Measurements from ENCODE around the gene PARN. TPM values are rescaled to one million over a fixed set of nuclear protein-coding genes. Genes with fewer than 3 reads are reported as not detected.
"Not testable (repeated sequence)": the region's sequence is repeated elsewhere in the genome, so short reads cannot be mapped to it uniquely, and the experiment has no call there.

Gene PARN
- total and polyA plus RNA-seq, 8 donors = 8.3 to 19.6 (median 14.1) TPM

DNA sequence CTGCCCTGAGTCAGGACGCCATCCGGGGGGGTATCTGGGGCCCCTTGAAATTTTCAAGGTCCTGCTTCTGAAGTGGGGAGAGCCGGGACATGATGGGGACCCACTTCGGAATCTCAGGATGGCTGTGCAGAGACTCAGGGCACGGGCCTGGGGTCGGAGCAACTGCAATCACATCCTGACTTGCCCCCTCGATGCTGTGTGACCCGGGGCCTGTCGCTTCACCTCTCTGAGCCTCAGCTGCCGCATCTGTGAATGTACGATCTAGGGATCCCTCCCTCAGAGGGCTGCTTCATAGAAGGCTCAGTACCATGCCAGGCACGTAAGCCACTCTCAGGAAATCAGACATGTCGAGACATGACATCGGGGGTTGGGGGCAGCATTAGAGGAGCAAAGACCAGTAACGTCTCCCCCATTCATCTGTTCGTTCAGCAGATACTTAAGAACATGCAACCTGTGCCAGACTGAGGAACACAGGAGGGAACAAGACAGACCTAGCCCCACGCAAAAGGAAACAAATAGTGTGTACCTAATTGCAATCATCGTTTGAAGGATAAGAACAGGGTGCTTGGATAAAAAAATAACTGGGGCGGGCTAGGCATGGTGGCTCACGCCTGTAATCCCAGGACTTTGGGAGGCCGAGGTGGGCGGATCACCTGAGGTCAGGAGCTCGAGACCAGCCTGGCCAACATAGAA, 229.6 kb downstream of the PARN start:
- no peak for ATAC-seq
- H3K4me3 ChIP-seq = no peak overlapping the region
- no peaks in the 10 kb centered on the region for H3K9me3 ChIP-seq
- FAIRE-seq = no peak
- WGBS, 2 donors = 85 to 86% methylated on average over 23 of the region's 23 CpGs
- no peak overlapping the region for H3K27ac ChIP-seq
- H3K27me3 ChIP-seq = no peaks in the 10 kb centered on the region
- TF ChIP-seq, protein P1, sequence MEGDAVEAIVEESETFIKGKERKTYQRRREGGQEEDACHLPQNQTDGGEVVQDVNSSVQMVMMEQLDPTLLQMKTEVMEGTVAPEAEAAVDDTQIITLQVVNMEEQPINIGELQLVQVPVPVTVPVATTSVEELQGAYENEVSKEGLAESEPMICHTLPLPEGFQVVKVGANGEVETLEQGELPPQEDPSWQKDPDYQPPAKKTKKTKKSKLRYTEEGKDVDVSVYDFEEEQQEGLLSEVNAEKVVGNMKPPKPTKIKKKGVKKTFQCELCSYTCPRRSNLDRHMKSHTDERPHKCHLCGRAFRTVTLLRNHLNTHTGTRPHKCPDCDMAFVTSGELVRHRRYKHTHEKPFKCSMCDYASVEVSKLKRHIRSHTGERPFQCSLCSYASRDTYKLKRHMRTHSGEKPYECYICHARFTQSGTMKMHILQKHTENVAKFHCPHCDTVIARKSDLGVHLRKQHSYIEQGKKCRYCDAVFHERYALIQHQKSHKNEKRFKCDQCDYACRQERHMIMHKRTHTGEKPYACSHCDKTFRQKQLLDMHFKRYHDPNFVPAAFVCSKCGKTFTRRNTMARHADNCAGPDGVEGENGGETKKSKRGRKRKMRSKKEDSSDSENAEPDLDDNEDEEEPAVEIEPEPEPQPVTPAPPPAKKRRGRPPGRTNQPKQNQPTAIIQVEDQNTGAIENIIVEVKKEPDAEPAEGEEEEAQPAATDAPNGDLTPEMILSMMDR (IDR thresholded peaks at IDR 0.05) = no peak
- intact Hi-C loops (cut with DNase I) = no loop called here
- no peaks in the 10 kb centered on the region for H3K36me3 ChIP-seq
- H3K4me1 ChIP-seq = no peaks in the 10 kb centered on the region
- DNase-seq = no peak

DNA sequence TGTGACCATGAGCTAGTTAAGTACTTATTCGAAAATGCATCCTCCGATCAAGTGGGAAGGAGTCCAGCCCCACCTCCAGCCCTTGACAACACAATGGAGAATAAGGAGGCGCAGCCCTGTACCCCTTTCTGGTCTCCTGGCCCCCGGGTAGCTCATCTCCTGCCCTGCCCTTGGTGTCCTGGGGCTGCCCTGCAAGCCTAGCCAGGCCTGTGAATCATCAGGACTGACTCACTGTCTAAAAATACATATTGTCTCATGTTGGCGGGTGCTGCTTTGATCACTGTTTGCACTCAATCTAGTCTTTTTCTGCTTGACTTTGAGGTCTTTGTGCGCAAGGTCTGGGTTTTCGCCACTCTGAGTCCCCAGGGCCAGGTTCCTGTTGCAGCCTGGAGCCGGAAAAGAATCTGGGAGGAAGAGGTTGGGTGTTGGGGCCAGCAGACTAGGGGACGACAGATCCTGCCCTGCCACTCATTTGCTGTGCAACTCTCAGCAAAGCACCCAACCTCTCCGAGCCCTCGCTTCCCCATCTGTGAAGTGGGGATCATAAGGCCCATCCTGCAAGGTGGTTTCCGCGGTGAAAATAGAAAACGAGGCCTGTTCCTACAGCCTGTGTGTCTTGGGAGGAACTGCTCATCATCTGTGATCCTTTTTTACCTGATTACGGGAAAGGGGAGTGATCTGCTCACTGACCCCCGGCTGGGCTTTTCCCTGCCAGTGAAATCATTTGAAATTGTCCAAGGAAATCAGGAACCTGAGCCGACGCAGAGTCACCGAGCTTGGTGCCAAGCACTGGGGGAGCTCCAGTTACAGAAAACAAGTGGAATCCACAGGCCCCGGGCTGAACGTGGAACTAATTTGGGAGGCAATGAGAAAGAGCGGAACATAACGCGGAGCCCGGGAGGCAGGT, 230.4 kb downstream of the PARN start:
- Histone ChIP-seq H3K36me3 (no peaks in the 10 kb centered on the region), H3K27me3 (no peaks in the 10 kb centered on the region), H3K27ac (no peak overlapping the region), H3K4me3 (no peak overlapping the region), H3K4me1 (no peaks in the 10 kb centered on the region), H3K9me3 (no peaks in the 10 kb centered on the region)
- WGBS, 2 donors = 82 to 84% methylated on average over 25 of the region's 25 CpGs
- TF ChIP-seq, protein P1 (IDR thresholded peaks at IDR 0.05) = no peak
- DNase-seq (no peak), FAIRE-seq (no peak), ATAC-seq (peak in 3 of 4 donors; percentile 65 to 88 (median 79))
- intact Hi-C loops (cut with DNase I) = no loop called here

DNA sequence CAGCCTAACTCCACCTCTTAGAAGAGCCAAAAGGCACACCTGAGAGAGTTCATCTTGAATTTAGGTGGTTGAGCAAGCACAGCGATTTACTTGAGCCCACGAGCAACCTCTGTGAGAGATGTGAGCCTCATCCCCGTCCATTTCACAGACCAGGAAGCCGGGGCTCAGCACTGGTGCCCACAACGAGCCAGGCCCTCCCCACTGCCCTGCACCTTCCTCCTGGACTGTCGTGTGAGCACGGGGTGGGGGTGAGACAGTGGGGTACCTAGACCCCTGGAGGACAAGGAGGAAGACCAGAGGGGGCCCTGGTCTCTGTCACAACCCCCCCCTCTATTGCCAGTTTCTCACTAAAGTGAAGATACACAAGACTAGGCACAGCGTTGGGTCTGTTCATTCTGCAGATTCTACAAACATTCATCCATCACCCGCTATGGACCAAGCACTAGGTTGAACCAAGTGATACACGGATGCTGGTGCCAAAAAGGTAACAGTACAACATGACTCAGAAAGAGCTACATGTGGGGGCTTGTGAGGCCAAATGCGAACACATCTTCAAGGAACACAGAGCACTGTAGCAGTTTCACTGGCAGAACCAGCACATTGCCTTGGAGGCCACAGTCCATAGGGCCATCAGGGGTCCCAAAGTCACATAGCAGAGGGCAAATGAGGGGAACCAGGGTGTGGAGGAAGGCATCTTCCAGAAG, 231.9 kb downstream of the PARN start:
- Histone ChIP-seq H3K4me3 (no peak overlapping the region), H3K4me1 (no peaks in the 10 kb centered on the region), H3K27me3 (no peaks in the 10 kb centered on the region), H3K9me3 (no peaks in the 10 kb centered on the region), H3K36me3 (no peaks in the 10 kb centered on the region), H3K27ac (no peak overlapping the region)
- no peak for FAIRE-seq
- intact Hi-C loops (cut with DNase I) = no loop called here
- DNase-seq = no peak
- no peak for ATAC-seq
- 86 to 93% methylated on average over 11 of the region's 11 CpGs for WGBS, 2 donors
- TF ChIP-seq, protein P1 (IDR thresholded peaks at IDR 0.05) = no peak

DNA sequence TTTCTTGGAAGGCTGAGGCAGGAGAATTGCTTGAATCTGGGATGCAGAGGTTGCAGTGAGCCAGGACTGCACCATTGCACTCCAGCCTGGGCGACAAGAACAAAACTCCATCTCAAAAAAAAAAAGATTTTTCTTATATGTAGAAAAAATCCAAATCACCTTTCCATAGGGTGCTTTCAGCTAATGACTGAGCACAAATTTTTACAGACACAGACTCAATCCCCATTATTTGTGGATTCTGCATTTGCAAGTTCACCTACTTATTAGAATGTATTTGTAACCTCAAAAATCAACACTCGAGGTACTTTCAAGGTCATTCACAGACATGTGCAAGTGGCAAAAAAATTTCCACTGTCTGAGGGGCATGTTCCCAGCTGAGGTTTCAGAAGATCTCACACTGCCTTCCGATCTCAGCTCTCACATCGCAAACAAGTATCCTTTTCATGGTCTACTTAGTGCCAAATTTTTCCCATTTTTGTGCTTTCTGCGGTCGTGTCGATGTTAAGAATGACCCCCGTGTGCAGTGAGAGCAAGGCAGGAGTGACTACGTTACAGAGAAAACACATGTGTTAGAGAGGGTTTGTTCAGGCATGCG, 234.3 kb downstream of the PARN start:
- H3K27me3 ChIP-seq; H3K27ac ChIP-seq; DNase-seq; H3K36me3 ChIP-seq; FAIRE-seq; H3K4me3 ChIP-seq; H3K9me3 ChIP-seq; intact Hi-C loops (cut with DNase I); H3K4me1 ChIP-seq: not testable (repeated sequence)
- WGBS, 2 donors = 49 to 54% methylated on average over 10 of the region's 10 CpGs
- ATAC-seq = peak in 2 of 4 donors; percentile 34 to 38

DNA sequence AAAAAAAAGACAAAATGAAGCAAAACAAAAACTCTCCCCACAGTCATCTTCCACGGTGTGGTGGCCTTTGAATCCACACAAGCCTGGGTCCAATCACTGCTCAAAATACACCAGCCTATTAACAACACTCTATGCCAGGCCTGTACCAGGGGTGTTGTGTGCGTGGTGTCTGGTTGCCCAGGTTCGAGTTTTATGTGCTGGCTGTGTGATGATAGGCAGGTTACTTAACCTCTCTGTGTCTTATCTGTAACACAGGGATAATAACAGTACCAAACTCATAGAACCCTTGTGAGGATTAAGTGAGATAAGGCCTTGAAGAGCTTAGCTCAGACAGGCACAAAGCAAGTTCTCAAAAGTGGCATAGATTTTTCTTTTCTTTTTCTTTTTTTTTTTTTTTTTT, 235.2 kb downstream of the PARN start:
- intact Hi-C loops (cut with DNase I) = no loop called here
- H3K9me3 ChIP-seq = no peaks in the 10 kb centered on the region
- no peak for ATAC-seq
- TF ChIP-seq, protein P1 (IDR thresholded peaks at IDR 0.05) = no peak
- DNase-seq = no peak
- H3K36me3 ChIP-seq = no peaks in the 10 kb centered on the region
- no peak for FAIRE-seq
- no peaks in the 10 kb centered on the region for H3K27me3 ChIP-seq
- WGBS, 2 donors = 81 to 86% methylated on average over 3 of the region's 3 CpGs
- H3K27ac ChIP-seq = no peak overlapping the region
- no peaks in the 10 kb centered on the region for H3K4me1 ChIP-seq
- H3K4me3 ChIP-seq = no peak overlapping the region
